ENCODE data around the gene SUN1. TPM values are rescaled to one million over a fixed set of nuclear protein-coding genes. Genes with fewer than 3 reads are reported as not detected.

Gene SUN1
- total and polyA plus RNA-seq, 10 of the 15 experiments (the other 5 are each of a cell fraction or from before 2014, with no cell fraction given): 27.8 to 107 (median 65.8) TPM

DNA sequence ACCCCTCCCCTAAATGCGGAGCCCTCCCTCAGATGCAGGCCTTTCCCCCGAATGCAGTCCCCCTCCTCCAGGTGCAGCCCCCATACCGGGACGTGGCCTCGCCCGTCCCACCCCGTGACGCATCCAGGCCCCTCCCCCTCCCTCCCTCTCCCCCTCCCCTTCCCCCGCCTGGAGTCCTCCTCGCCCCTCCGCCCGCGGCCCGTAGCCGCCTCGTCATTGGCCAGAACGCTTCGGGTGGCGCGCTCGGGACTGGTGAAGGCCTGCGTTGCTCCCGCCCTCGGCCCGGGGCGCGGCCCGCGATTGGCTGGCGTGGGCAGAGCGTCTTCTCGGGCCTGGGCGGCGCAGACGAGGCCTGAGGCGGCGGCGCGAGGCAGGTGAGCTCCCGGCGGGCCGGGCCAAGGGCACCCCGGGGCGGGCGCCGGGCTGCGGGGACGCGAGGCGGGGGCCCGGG lies 16.0 kb upstream of the SUN1 start (continued):
- TF ChIP-seq, protein P1, sequence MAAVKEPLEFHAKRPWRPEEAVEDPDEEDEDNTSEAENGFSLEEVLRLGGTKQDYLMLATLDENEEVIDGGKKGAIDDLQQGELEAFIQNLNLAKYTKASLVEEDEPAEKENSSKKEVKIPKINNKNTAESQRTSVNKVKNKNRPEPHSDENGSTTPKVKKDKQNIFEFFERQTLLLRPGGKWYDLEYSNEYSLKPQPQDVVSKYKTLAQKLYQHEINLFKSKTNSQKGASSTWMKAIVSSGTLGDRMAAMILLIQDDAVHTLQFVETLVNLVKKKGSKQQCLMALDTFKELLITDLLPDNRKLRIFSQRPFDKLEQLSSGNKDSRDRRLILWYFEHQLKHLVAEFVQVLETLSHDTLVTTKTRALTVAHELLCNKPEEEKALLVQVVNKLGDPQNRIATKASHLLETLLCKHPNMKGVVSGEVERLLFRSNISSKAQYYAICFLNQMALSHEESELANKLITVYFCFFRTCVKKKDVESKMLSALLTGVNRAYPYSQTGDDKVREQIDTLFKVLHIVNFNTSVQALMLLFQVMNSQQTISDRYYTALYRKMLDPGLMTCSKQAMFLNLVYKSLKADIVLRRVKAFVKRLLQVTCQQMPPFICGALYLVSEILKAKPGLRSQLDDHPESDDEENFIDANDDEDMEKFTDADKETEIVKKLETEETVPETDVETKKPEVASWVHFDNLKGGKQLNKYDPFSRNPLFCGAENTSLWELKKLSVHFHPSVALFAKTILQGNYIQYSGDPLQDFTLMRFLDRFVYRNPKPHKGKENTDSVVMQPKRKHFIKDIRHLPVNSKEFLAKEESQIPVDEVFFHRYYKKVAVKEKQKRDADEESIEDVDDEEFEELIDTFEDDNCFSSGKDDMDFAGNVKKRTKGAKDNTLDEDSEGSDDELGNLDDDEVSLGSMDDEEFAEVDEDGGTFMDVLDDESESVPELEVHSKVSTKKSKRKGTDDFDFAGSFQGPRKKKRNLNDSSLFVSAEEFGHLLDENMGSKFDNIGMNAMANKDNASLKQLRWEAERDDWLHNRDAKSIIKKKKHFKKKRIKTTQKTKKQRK (IDR thresholded peaks at IDR 0.05; ENCODE audit: low read depth, low read length): no peak
- no peak for TF ChIP-seq TARDBP (IDR thresholded peaks at IDR 0.05; ENCODE audit: borderline replicate concordance)
- no peak for TF ChIP-seq RAD51 (IDR thresholded peaks at IDR 0.05)
- no peak for TF ChIP-seq HCFC1 (IDR thresholded peaks at IDR 0.05; ENCODE audit: low read length)
- no peak for TF ChIP-seq CBX3 (IDR thresholded peaks at IDR 0.05; ENCODE audit: borderline replicate concordance, low read depth)
- no peak for TF ChIP-seq ZNF622 (IDR thresholded peaks at IDR 0.05)
- no peak for TF ChIP-seq CHD4 (IDR thresholded peaks at IDR 0.05)
- no peak for TF ChIP-seq MXI1 (IDR thresholded peaks at IDR 0.05; ENCODE audit: low read depth, low read length)
- 0 out of 2 replicates have a peak, but pooled peaks have one; percentile 47 for TF ChIP-seq CREM (IDR thresholded peaks at IDR 0.05; ENCODE audit: low read depth)
- TF ChIP-seq FOS (IDR thresholded peaks at IDR 0.05; ENCODE audit: borderline replicate concordance, extremely low read depth, insufficient read length): peak; percentile 50
- TF ChIP-seq FOXK2 (IDR thresholded peaks at IDR 0.05): no peak
- TF ChIP-seq PRDM15 (CRISPR knock-in tag; IDR thresholded peaks at IDR 0.05): no peak
- no peak for TF ChIP-seq NFIC (IDR thresholded peaks at IDR 0.05; ENCODE audit: low read depth, low read length)
- no peak for TF ChIP-seq EP300 (IDR thresholded peaks at IDR 0.05; ENCODE audit: borderline replicate concordance in 1 of 2, control insufficient read depth in 1 of 2, low read depth in 2 of 2, low read length in 2 of 2)
- peak; percentile 79 for TF ChIP-seq CREB1 (IDR thresholded peaks at IDR 0.05; ENCODE audit: low read depth)
- no peak for TF ChIP-seq TBL1XR1 (IDR thresholded peaks at IDR 0.05; ENCODE audit: low read depth, low read length)
- 0 out of 2 replicates have a peak, but pooled peaks have one; percentile 41 for TF ChIP-seq RFX5 (IDR thresholded peaks at IDR 0.05; ENCODE audit: low read depth, low read length)
- peak; percentile 83 for TF ChIP-seq POLR2A (IDR thresholded peaks at IDR 0.05; ENCODE audit: low read depth, low read length)
- no peak for TF ChIP-seq ATF2 (IDR thresholded peaks at IDR 0.05; ENCODE audit: low read length)
- TF ChIP-seq SREBF1 (IDR thresholded peaks at IDR 0.05; ENCODE audit: low read length): no peak
- TF ChIP-seq GATAD2B (conservative IDR thresholded peaks at IDR 0.05; ENCODE audit: low read depth): no peak
- TF ChIP-seq CHD2 (IDR thresholded peaks at IDR 0.05; ENCODE audit: borderline replicate concordance, low read depth, low read length): peak; percentile 84
- no peak for TF ChIP-seq SRF (IDR thresholded peaks at IDR 0.05; ENCODE audit: low read depth in 2 of 2, low read length in 2 of 2)
- TF ChIP-seq ATF3 (IDR thresholded peaks at IDR 0.05; ENCODE audit: borderline replicate concordance, extremely low read depth, low read depth, low read length): no peak
- no peak for TF ChIP-seq TCF12 (IDR thresholded peaks at IDR 0.05; ENCODE audit: low read depth, low read length)
